Mammary epithelial cell (primary cell): ENCODE measurements around the gene RUNX1.

Source experiments
- CTCF ChIP-seq, 2 donors: IDR thresholded peaks in 1 of 2; conservative IDR thresholded peaks in 1 of 2; 2 replicates each; pipeline ENCODE4 v1.5.1; 2011 to 2012; ENCODE audit warnings: inconsistent platforms in 2 of 2, low read length in 2 of 2, mild to moderate bottlenecking in 2 of 2, control low read depth in 1 of 2, low read depth in 1 of 2; ENCODE audit not compliant: insufficient read depth in 1 of 2; ENCODE audit errors: extremely low read depth in 1 of 2
- EZH2 ChIP-seq: IDR thresholded peaks from 2 replicates; pipeline ENCODE4 v1.6.1; 2012; ENCODE audit warnings: low read length, inconsistent platforms, borderline replicate concordance

- TF ChIP-seq CTCF (conservative IDR thresholded peaks at IDR 0.05 in 1 of 2, IDR thresholded peaks at IDR 0.05 in 1 of 2; ENCODE audit: extremely low read depth in 1 of 2, insufficient read depth in 1 of 2, low read depth in 1 of 2, low read length in 2 of 2): no peak
- no peak for TF ChIP-seq EZH2
Measured at GRCh38 chr21:34795548-34796180, 253.4 kb downstream of the RUNX1 start.
